Bone marrow (tissue), 2 donors: Measurements from ENCODE around the gene PRRX2.
"Not testable (repeated sequence)": the region's sequence is repeated elsewhere in the genome, so short reads cannot be mapped to it uniquely, and the experiment has no call there.

Experiments used
- DNase-seq, 2 donors: peaks; one replicate each; lab custom pipeline; 2025; lab: John Stamatoyannopoulos, UW

The PRRX2 gene

GRCh38 chr9:129665389-129665775, at the start of gene PRRX2:
Gene PRRX2 (plus strand): TSS chr9:129665647. CDS start chr9:129665868, 221 bp downstream.
- DNase-seq = no peak

DNA sequence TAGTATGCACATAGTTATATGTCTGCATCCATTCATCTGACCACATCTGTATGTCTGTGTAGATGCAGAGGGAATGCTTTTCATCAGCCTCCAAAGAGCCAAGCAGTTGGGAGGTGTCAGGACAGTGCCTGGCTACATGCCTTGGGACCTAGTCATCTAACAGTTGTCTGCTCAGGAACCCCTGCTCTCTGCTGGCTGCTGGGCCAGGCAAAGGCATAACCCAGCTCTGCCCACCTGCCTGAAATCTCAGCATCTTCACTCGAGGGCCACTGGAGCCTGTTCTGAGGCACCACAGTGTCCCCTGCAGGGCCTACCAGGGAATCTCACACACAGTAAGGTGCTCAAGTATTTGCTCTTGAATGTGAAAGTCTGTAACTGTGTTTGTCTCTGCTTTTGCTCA, 48.3 kb upstream of the PRRX2 start:
- DNase-seq = no peak

- DNase-seq = no peak
Measured at GRCh38 chr9:129619787-129620668, 45.4 kb upstream of the PRRX2 start.

DNA sequence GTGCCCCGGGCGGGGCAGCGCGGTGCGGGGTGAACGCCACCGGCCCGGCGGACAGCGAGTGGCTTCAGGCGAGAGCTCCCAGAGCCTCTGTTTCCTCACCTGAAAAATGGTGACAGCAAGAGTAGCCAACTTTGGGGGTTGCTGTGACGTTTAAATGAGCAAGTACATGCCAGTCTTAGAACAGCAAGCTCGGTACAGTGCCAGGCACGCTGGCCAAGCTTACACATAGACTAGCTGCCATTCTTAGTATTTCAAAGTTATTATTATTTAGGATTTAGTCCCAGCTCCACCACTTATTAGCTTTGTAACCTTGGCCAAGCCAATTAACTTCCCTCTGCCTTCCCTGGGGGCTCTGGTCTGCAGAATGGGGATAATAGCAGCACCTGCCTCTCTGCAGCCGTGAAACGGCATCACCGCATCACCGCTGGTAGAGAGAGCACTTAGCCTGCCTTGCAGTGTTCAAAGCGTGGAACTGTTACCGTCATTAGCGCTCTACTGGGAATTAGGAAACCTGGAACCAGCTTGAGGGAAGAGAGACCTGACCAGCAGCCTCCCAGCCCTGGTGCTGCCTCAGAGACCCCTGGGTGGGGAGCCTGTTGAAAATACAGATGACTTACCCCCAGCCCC, 44.7 kb upstream of the PRRX2 start, which contains the start of gene C9orf50:
C9orf50 (minus strand) TSS at position 433 of the 627 bp plus-strand sequence. CDS start 527 bp downstream, outside the sequence.
- no peak for DNase-seq

GRCh38 chr9:129623331-129623730, 42.1 kb upstream of the PRRX2 start:
- DNase-seq = no peak

DNA sequence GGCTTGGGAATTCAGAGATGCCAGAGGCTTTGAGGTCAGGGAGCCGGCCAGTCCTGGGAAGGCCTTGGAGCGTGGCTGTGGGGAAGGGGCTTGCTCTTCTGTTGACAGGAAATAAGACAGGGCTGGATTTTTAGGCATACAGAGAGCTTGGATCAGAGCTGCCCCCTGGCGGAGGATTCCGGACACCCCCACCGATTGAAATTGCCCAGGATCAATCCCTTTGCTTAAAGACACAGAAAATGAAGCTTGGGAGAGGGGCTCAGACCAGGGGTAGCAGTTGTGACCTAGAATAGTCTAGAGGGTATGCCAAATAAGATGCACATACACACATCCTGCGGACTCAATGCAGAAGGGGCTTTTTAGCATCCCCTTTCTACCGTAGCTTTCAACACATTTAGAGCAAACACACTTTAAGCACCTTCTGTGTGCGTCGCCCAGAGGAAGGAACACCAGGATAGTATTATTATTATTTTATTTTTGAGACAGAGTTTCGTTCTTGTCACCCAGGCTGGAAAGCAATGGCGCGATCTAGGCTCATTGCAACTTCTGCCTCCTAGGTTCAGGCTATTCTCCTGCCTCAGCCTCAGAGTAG, 41.2 kb upstream of the PRRX2 start:
- peak; percentile 40 to 42 for DNase-seq

DNA sequence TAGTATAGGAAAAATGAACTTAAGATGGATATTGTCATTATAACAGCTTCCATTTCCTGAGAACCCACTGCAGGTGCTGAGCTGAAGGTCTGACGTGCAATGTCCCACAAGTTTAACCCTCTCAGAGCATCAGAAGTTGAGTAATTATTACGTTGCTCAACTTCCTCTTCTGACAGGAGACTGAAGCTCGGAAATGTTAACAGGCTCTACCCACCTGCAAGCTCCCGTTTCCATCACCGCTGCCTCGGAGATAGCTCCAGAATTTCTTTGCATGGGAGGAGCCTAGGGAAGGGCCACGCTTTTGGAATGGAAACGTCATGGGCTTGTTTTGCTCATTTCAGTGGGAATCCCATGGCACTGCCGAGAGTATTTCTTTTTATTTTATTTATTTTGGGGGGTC, 40.5 kb upstream of the PRRX2 start:
- DNase-seq = peak; percentile 8 to 54

- peak; percentile 72 to 80 for DNase-seq
Measured at GRCh38 chr9:129626079-129626624, 39.3 kb upstream of the PRRX2 start, which contains the start of gene NTMT1. Gene NTMT1 (plus strand): TSS chr9:129626163. CDS start chr9:129632704, 6,541 bp downstream.

- no peak for DNase-seq
Measured at GRCh38 chr9:129626625-129627284, 38.7 kb upstream of the PRRX2 start.

DNA sequence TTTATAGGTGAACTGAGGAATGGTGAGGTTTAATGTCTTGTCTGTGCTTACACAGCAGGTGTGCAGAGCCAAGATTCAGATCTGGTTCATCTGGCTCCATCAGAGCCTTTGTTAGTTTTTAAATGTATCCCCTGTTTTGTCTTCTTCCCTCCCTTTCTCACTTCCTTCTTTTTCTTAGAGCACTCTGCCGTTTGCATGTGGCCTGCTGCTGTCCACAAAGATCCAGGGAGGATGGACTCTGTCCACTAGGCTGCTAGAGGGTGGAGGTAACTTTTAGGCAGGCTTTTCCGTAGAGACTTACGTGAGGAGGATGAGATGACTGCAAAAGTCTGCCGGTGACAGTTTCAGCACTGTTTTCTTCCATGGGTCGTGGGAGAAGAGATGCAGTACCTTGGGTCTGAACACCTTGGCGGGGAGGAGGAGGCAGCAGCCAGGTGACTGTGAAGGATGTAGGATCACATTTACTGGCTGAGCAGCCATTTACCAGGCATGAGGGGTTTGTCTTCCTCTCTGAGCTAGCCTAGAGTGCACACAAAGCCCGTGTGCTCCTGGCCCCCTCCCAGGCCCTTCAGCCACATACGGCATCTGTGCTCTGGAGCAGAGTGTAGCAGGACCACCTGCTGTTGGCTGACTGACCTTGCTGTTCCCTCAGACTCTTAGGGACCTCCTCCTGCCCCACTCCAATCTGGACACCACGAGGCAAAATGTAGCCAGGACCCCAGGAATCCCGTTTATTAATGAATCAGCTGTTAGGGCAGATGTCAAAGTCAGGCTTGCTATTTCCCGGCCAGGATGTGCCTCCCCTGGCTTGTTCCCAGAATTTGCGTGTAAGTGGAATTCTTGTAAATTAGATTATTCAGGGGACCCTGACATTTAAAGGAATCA, 37.6 kb upstream of the PRRX2 start:
- DNase-seq = no peak

- DNase-seq = no peak
Measured at GRCh38 chr9:129628709-129629108, 36.7 kb upstream of the PRRX2 start.

- DNase-seq = no peak
Measured at GRCh38 chr9:129629251-129629820, 36.1 kb upstream of the PRRX2 start.

- no peak for DNase-seq
Measured at GRCh38 chr9:129630967-129631673, 34.3 kb upstream of the PRRX2 start.

DNA sequence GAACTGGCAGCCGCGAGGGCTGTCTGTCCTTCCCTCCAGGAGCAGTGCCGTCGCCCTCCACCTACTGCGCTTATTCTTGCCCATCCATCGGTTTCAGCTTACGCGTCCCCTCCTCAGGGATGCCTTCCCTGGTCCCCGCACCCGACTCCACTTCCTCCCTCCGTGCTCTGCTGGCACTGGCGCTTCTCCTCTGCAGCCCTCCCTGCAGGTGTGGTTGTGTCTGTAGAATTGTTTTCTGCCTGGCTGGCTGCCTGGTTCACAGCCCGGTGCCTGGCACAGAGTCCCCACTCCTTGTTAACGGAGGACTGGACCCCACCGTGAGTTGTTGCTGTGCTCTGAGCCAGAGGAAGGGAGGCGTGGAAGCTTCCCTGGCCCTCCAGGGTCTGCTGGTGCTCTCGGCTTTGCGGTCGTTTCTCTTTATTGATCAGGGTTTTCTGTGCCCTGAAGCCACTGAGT, 33.7 kb upstream of the PRRX2 start:
- DNase-seq = no peak

GRCh38 chr9:129632460-129632859, 33.0 kb upstream of the PRRX2 start:
- DNase-seq = no peak

DNA sequence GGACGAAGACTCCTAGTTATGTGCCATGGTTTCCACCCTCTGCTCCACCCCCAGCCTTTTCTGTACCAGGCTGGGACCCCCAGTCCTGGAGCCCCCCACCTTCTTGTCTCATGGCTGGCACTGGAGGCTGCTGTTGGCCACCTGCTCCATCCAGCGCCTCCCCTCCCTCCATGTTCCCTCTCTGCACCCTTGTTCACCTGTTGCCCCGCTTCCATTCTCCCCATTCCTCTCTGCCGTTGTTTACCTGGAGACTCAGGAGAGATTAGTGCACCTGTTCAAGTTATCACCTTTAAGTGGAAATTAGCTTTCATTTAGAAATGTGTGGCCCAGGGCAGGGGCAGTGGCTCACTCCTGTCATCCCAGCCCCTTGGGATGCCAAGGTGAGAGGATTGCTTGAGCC, 32.2 kb upstream of the PRRX2 start:
- DNase-seq = no peak

DNA sequence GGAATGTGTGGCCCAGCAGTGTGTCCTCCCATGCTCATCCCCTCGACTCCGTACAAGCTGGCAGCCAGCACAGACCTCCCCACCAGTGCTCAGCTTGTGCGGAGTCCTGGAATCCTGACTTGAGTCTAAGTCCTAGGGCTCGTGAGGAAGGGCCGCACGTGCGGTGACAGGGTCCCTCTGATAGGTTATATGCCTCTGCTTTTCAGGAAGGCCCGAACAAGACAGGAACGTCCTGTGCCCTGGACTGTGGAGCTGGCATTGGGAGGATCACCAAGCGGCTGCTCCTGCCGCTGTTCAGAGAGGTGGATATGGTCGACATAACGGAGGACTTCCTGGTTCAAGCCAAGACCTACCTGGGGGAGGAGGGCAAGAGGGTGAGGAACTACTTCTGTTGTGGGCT, 31.6 kb upstream of the PRRX2 start:
- DNase-seq = no peak

DNA sequence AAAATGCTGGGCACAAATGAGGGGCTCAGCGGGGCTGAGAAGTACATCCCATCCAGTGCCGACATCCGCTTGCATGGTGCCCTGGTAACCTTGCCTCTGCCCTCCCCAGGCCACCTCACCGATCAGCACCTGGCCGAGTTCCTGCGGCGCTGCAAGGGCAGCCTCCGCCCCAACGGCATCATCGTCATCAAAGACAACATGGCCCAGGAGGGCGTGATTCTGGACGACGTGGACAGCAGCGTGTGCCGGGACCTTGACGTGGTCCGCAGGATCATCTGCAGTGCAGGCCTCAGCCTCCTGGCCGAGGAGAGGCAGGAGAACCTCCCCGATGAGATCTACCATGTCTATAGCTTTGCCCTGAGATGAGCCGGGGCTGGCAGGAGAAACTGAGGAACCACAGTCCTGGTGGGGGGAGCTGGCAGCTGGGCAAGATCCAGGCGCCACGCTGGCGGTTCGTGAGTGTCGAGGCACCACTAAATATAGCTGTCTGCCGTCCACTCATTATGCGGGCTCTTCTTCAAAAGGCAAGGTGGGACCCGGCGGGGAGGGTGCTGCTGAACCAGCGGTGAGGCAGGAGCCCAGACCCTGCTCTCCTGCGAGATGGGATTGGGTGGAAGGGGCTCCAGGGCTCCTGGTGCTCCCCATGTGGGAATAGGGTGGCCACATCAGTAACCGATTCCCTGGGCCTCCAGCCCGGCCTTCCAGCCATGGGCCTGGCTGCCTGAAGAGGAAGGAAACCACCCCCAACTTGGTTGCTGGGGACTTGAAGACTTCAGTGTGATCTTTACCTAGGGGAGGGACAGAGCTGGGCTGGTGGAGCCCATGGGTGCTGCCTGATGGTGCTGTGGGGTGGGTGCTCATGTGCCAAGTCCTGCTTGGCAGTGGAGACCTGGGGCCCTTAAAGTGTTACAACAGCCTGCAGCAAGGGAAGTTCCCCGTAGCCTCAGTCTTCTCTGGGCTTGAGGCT, 30.1 kb upstream of the PRRX2 start:
- no peak for DNase-seq

DNA sequence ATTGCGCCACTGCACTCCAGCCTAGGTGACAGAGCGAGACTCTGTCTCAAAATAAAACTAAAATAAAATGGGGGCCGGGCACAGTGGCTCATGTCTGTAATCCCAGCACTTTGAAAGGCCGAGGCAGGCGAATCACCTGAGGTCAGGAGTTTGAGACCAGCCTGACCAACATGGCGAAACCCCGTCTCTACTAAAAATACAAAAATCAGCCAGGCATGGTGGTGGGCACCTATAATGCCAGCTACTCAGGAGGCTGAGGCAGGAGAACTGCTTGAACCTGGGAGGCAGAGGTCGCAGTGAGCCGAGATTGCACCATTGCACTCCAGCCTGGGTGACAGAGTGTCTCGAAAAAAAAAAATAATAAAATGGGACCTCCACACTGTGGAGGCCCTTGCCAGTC, 29.1 kb upstream of the PRRX2 start:
- DNase-seq = not testable (repeated sequence)
